T-cell (primary cell): ENCODE data around the gene MYO1D. TPM values are rescaled to one million over a fixed set of nuclear protein-coding genes. Genes with fewer than 3 reads are reported as not detected.

Experiments used
- ATAC-seq, 4 experiments: fragments of 200-7000 bp in 3 of 4; fragments of 150-1000 bp in 1 of 4; cut with Tn5 transposase; replicated peaks in 1 of 4; 1 replicate in 3 of 4; 2 replicates in 1 of 4; pipeline ENCODE4 v1.10.0; 2021; ENCODE audit warnings: moderate library complexity in 3 of 4, mild to moderate bottlenecking in 2 of 4, moderate number of reproducible peaks in 1 of 4
- CTCF ChIA-PET, 2 donors: fragments of 300-600 bp; sonication (Branson Sonifier 250); formaldehyde crosslinking; loops; one replicate each; lab custom pipeline; 2022; ENCODE audit warnings: antibody characterized with exemption in 2 of 2; lab: Charles Lee
- POLR2A ChIA-PET, 2 donors: fragments of 300-600 bp; sonication (Branson Sonifier 250); formaldehyde crosslinking; loops; one replicate each; lab custom pipeline; 2022; ENCODE audit warnings: antibody characterized with exemption in 2 of 2; lab: Charles Lee
- DNase-seq, 35 experiments: peaks; one replicate each; pipeline versions ENCODE4 v3.0.0 to v3.0.0-alpha.2; 2013 to 2023
- H3K27ac ChIP-seq: one replicate; pipeline ENCODE4 v1.5.1; 2013; ENCODE audit warnings: low read length
- H3K27me3 ChIP-seq, 2 experiments: replicated peaks in 1 of 2; 1 replicate in 1 of 2; 2 replicates in 1 of 2; pipeline versions ENCODE4 v1.6.1 to v1.7.0; 2013; ENCODE audit warnings: low read length in 1 of 2, mixed read lengths in 1 of 2; ENCODE audit not compliant: control insufficient read depth in 2 of 2, insufficient read depth in 2 of 2; ENCODE audit errors: extremely low read depth in 1 of 2
- H3K36me3 ChIP-seq, 2 donors: 1 replicate in 1 of 2; 2 replicates in 1 of 2; pipeline versions ENCODE4 v1.6.1 to v1.7.0; 2013; ENCODE audit warnings: low read length in 1 of 2; ENCODE audit not compliant: control insufficient read depth in 2 of 2, insufficient read depth in 1 of 2; ENCODE audit errors: extremely low read depth in 1 of 2
- H3K4me1 ChIP-seq, 2 experiments: 1 replicate in 1 of 2; 2 replicates in 1 of 2; pipeline versions ENCODE4 v1.6.1 to v1.7.0; 2013; ENCODE audit warnings: low read length in 2 of 2, mixed read lengths in 1 of 2; ENCODE audit not compliant: insufficient read depth in 2 of 2, control insufficient read depth in 1 of 2; ENCODE audit errors: extremely low read depth in 1 of 2
- H3K4me3 ChIP-seq, 2 donors: 1 replicate in 1 of 2; 2 replicates in 1 of 2; pipeline versions ENCODE4 v1.5.1 to v1.7.0; 2013; ENCODE audit warnings: mild to moderate bottlenecking in 2 of 2, low read length in 1 of 2, moderate library complexity in 1 of 2; ENCODE audit not compliant: control insufficient read depth in 1 of 2; ENCODE audit errors: extremely low read depth in 1 of 2
- H3K9me3 ChIP-seq: 2 replicates; pipeline ENCODE4 v1.7.0; 2013
- H3K27ac Mint-ChIP-seq, 2 donors: one replicate each; pipeline ENCODE4 v1.8.0; 2020 to 2021; ENCODE audit warnings: mild to moderate bottlenecking in 2 of 2, mixed read lengths in 2 of 2
- H3K27me3 Mint-ChIP-seq, 2 donors: one replicate each; pipeline ENCODE4 v1.8.0; 2021 to 2022; ENCODE audit warnings: mixed read lengths in 2 of 2
- H3K36me3 Mint-ChIP-seq: one replicate; pipeline ENCODE4 v1.8.0; 2021; ENCODE audit warnings: mixed read lengths
- H3K4me1 Mint-ChIP-seq, 3 donors: one replicate each; pipeline ENCODE4 v1.8.0; 2020 to 2022; ENCODE audit warnings: mixed read lengths in 3 of 3, mild to moderate bottlenecking in 1 of 3
- H3K4me3 Mint-ChIP-seq, 3 donors: one replicate each; pipeline ENCODE4 v1.8.0; 2020 to 2022; ENCODE audit warnings: mild to moderate bottlenecking in 3 of 3, mixed read lengths in 3 of 3, moderate library complexity in 3 of 3
- H3K9me3 Mint-ChIP-seq, 3 donors: one replicate each; pipeline ENCODE4 v1.8.0; 2020 to 2022; ENCODE audit warnings: mixed read lengths in 3 of 3
- WGBS: methylation state at CpG from one replicate; pipeline ENCODE4 v1.1.5; 2013; ENCODE audit warnings: missing lambda C conversion rate; ENCODE audit not compliant: insufficient coverage; 5-methylcytosine and 5-hydroxymethylcytosine counted together
- total RNA-seq, 35 experiments: library from RNA in 6 of 35; stranded (reverse) in 6 of 35; fragments of 120-200 nt in 1 of 35; gene quantifications; one replicate each; pipeline versions ENCODE4 v1.2.1 to v1.2.4 and lab custom pipeline; 2013 to 2026

The MYO1D gene
- total RNA-seq, 5 donors from 2014 or later (not counting 1 experiment from before 2014, with no cell fraction given) = 8.3 to 11.1 (median 9.5) TPM

DNA sequence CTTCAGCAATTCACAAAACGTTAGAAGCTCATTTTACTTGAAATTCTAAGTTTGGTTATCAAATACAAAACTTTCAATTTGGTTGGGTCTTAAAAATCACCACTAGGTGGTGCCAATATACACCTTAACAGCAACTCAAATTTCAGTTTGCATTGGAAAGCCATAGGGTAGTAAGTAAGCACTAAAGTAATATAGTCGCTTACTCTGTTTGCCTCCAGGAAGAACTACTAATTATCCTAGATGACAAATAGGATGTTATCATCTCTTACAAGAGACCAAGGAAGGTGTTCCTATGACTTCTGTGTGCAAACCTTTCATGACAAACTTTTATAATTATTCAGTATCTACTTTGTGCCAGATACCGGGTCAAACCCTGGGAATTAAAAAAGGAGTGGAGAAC, 93.3 kb downstream of the MYO1D start:
- no CpG with 5 or more reads among the region's 3 CpGs for WGBS
- H3K4me1 Mint-ChIP-seq = no peaks in the 10 kb centered on the region
- H3K36me3 ChIP-seq = no peaks in the 10 kb centered on the region
- no peaks in the 10 kb centered on the region for H3K27me3 Mint-ChIP-seq
- no peak overlapping the region for H3K4me3 ChIP-seq
- peak in 2 of 35 experiments; percentile 10 to 67 for DNase-seq
- H3K27me3 ChIP-seq = no peaks in the 10 kb centered on the region
- ATAC-seq = peak in 3 of 4 experiments; percentile 49 to 56 (median 51)
- no peak overlapping the region for H3K27ac ChIP-seq
- ChIA-PET POLR2A (no interaction called here), CTCF (interaction anchor here (0.5 to 3.5 kb wide), 24 partner anchors 9 to 322 kb away, joined by 3 to 47 read pairs (median 4); partner anchors contain the start of gene MYO1D (in 2 of the 2))
- H3K4me3 Mint-ChIP-seq = no peak overlapping the region
- H3K27ac Mint-ChIP-seq = no peak overlapping the region
- H3K9me3 Mint-ChIP-seq = no peaks in the 10 kb centered on the region
- no peaks in the 10 kb centered on the region for H3K9me3 ChIP-seq
- no peaks in the 10 kb centered on the region for H3K36me3 Mint-ChIP-seq
- H3K4me1 ChIP-seq = no peaks in the 10 kb centered on the region

DNA sequence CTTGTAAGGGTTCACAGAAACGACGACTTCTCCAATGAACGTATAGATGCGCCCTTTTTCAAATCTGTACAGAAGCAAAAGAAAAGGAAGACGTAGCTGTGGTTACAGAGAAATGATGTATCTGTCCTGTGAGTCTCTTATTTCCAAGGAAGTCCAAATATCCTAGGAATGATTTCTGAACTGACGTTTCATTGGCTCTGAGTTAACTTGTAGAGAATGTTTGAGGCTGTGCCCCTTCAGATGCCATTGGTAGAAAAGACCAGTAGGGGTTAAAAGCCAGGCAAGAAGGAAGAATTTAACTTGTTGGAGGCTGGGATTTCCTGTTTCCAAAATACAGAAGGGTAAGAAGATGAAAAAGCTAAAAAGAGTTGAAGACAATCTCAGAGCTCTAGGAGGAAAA, 96.2 kb downstream of the MYO1D start:
- ATAC-seq = no peak
- no peak for DNase-seq
- Histone ChIP-seq H3K4me1 (no peaks in the 10 kb centered on the region), H3K9me3 (no peaks in the 10 kb centered on the region), H3K27me3 (peaks cover 0 to 2% of the 10 kb centered on the region in 2 experiments), H3K36me3 (no peaks in the 10 kb centered on the region), H3K27ac (no peak overlapping the region), H3K4me3 (no peak overlapping the region)
- CTCF ChIA-PET = interaction anchor here (0.8 to 1.9 kb wide), 3 partner anchors 97 to 156 kb away, joined by 3 to 7 read pairs (median 3); partner anchors contain the start of gene MYO1D (in 1 of the 2)
- Mint-ChIP-seq H3K4me1 (no peaks in the 10 kb centered on the region), H3K27me3 (no peaks in the 10 kb centered on the region), H3K36me3 (peaks cover 8% of the 10 kb centered on the region), H3K9me3 (no peaks in the 10 kb centered on the region), H3K27ac (no peak overlapping the region), H3K4me3 (no peak overlapping the region)
- WGBS = 84% methylated on average over 4 of the region's 6 CpGs
- POLR2A ChIA-PET = no interaction called here

DNA sequence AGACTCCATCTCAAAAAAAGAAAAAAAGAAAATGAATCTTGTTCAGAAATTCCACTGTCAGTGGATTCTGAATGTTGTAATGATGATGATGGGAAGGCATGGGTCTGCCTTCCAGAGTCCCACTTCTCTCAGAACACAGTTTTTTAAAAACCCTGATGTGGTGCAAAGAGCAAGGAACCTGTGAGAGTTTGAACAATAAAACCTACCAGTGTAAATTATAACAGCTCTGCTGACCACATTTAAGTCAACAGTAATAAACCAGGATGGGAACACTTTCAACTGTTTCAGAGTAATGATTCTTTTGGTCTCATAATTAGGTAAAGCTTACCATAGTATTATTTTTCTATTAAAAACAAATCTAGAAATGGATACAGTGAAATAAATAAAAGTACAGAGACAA, 99.0 kb downstream of the MYO1D start:
- no peaks in the 10 kb centered on the region for H3K9me3 Mint-ChIP-seq
- peaks cover 13% of the 10 kb centered on the region for H3K36me3 Mint-ChIP-seq
- H3K4me1 Mint-ChIP-seq = no peaks in the 10 kb centered on the region
- POLR2A ChIA-PET = interaction anchor here in 1 of 2 donors (0.7 kb wide), 1 partner anchor 959 kb away, joined by 6 read pairs; no protein-coding TSS in a partner anchor
- CTCF ChIA-PET = interaction anchor here in 1 of 2 donors (0.6 to 1.3 kb wide), 2 partner anchors 8 to 100 kb away, joined by 3 to 10 read pairs; partner anchors contain the start of gene MYO1D
- no peak for DNase-seq
- H3K27ac Mint-ChIP-seq = no peak overlapping the region
- H3K4me3 Mint-ChIP-seq = no peak overlapping the region
- Histone ChIP-seq H3K27me3 (peaks cover 0 to 2% of the 10 kb centered on the region in 2 experiments), H3K9me3 (no peaks in the 10 kb centered on the region), H3K27ac (no peak overlapping the region), H3K36me3 (no peaks in the 10 kb centered on the region), H3K4me1 (no peaks in the 10 kb centered on the region), H3K4me3 (no peak overlapping the region)
- no peak for ATAC-seq
- H3K27me3 Mint-ChIP-seq = no peaks in the 10 kb centered on the region

DNA sequence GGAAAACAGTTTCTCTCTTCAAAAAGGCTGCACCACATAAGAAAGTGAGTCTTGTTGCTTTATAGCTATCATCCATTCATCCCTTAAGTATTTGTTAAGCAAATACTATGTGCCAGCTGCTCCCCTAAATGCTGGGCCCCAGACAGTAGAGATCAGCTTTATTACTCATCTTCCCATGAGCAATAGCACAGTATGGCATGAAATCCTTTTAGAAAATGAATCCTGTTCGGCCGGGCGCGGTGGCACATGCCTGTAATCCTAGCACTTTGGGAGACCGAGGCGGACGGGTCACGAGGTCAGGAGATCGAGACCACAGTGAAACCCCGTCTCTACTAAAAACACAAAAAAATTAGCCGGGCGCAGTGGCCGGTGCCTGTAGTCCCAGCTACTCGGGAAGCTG, 99.5 kb downstream of the MYO1D start:
- Histone ChIP-seq H3K27me3 (peaks cover 0 to 2% of the 10 kb centered on the region in 2 experiments), H3K36me3 (no peaks in the 10 kb centered on the region), H3K4me3 (no peak overlapping the region), H3K9me3 (no peaks in the 10 kb centered on the region), H3K27ac (no peak overlapping the region), H3K4me1 (no peaks in the 10 kb centered on the region)
- DNase-seq = no peak
- POLR2A ChIA-PET = no interaction called here
- ATAC-seq = no peak
- peaks cover 15% of the 10 kb centered on the region for H3K36me3 Mint-ChIP-seq
- CTCF ChIA-PET = interaction anchor here in 1 of 2 donors (0.6 to 1.3 kb wide), 2 partner anchors 8 to 100 kb away, joined by 3 to 10 read pairs; partner anchors contain the start of gene MYO1D
- 100% methylated on average over 8 of the region's 14 CpGs for WGBS
- no peak overlapping the region for H3K27ac Mint-ChIP-seq
- no peaks in the 10 kb centered on the region for H3K27me3 Mint-ChIP-seq
- H3K9me3 Mint-ChIP-seq = no peaks in the 10 kb centered on the region
- H3K4me1 Mint-ChIP-seq = no peaks in the 10 kb centered on the region
- no peak overlapping the region for H3K4me3 Mint-ChIP-seq

DNA sequence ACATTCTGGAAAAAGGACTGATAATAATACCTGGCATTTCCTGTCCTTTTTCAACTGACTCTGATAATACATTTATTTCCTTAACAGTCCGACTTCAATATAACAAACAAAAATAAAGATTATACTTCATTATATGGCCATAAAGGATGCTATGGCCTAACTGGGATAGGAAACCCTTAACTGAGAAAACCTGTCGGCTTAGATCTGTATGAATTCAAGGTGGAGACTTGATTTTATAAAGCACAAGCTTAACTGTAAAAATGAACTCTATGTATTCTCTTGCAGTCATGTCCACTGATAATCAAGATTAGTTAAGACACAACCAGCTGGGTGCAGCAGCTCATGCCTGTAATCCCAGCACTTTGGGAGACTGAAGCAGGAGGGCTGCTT, 102.2 kb downstream of the MYO1D start:
- Mint-ChIP-seq H3K27me3 (no peaks in the 10 kb centered on the region), H3K4me1 (peaks cover 0 to 4% (median 0%) of the 10 kb centered on the region in 3 donors), H3K36me3 (peaks cover 24% of the 10 kb centered on the region), H3K27ac (no peak overlapping the region), H3K9me3 (no peaks in the 10 kb centered on the region), H3K4me3 (no peak overlapping the region)
- Histone ChIP-seq H3K27me3 (peaks cover 0 to 2% of the 10 kb centered on the region in 2 experiments), H3K9me3 (no peaks in the 10 kb centered on the region), H3K4me1 (no peaks in the 10 kb centered on the region), H3K4me3 (no peak overlapping the region), H3K36me3 (no peaks in the 10 kb centered on the region), H3K27ac (no peak overlapping the region)
- ATAC-seq (no peak), DNase-seq (no peak)
- WGBS = no CpG with 5 or more reads among the region's 2 CpGs
- ChIA-PET POLR2A (no interaction called here), CTCF (interaction anchor here in 1 of 2 donors (0.6 kb wide), 1 partner anchor 21 kb away, joined by 4 read pairs; no protein-coding TSS in a partner anchor)

DNA sequence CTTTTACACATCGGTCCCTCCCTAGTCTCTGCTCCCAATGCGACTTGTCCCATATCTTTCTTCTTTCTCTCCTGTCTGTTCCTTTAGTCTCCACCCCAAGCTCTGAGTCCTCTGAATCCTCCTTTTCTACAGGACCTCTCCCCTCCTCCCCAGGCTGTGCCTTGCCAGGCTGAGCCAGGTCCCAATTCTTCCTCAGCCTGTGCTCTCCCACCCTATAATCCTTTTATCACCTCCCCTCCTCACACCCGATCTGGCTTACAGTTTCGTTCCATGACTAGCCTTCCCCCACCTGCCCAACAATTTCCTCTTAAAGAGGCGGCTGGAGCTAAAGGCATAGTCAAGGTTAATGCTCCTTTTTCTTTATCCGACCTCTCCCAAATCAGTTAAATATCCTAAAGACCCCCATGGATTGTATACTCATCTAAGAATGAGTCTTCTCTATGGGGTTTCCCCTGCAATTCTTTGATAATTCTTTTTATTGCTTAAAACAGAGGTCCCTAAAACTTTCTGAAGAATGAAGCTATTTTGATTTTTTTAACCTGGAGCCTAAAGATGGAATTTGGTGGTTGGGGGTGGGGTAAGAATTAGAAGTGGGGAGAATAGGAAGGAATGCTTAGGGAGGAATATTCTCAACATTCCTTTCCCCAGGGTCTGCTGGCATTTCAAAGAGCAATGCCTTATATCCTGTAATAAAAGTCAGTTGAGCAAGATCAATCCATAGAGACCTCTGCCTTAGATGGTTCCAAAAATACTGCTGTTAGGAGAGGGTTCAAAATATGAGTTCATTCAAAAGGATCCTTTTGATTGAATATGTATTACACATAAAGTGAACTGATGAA, 102.8 kb downstream of the MYO1D start:
- Histone ChIP-seq H3K4me3 (no peak overlapping the region), H3K36me3 (no peaks in the 10 kb centered on the region), H3K4me1 (no peaks in the 10 kb centered on the region), H3K27ac (no peak overlapping the region), H3K9me3 (no peaks in the 10 kb centered on the region), H3K27me3 (peaks cover 0 to 2% of the 10 kb centered on the region in 2 experiments)
- Mint-ChIP-seq H3K4me3 (no peak overlapping the region), H3K36me3 (peaks cover 24% of the 10 kb centered on the region), H3K27ac (no peak overlapping the region), H3K27me3 (no peaks in the 10 kb centered on the region), H3K9me3 (no peaks in the 10 kb centered on the region), H3K4me1 (peaks cover 0 to 4% (median 0%) of the 10 kb centered on the region in 3 donors)
- WGBS = 94% methylated on average over 5 of the region's 6 CpGs
- POLR2A ChIA-PET = no interaction called here
- no peak for DNase-seq
- ATAC-seq = no peak
- CTCF ChIA-PET = interaction anchor here in 1 of 2 donors (0.6 kb wide), 1 partner anchor 22 kb away, joined by 4 read pairs; no protein-coding TSS in a partner anchor
